Stimulated activated CD4-positive, alpha-beta T cell treated with anti-CD3 and anti-CD28 coated beads, TNF-alpha, amount 100 ng/mL, for 4 hours (primary cell): ENCODE measurements around the gene CDC42BPG.
A peak's percentile ranks its signal among the peaks of the same experiment; 100 is the strongest.
"Not testable (repeated sequence)": the region's sequence is repeated elsewhere in the genome, so short reads cannot be mapped to it uniquely, and the experiment has no call there.

Experiments
- DNase-seq, 3 experiments: peaks; one replicate each; pipeline ENCODE4 v3.0.0-alpha.2; 2020; ENCODE audit warnings: low read depth in 3 of 3

Gene CDC42BPG

GRCh38 chr11:64849598-64850356 is 5.3 kb upstream of the CDC42BPG start:
- DNase-seq, result no peak

DNA sequence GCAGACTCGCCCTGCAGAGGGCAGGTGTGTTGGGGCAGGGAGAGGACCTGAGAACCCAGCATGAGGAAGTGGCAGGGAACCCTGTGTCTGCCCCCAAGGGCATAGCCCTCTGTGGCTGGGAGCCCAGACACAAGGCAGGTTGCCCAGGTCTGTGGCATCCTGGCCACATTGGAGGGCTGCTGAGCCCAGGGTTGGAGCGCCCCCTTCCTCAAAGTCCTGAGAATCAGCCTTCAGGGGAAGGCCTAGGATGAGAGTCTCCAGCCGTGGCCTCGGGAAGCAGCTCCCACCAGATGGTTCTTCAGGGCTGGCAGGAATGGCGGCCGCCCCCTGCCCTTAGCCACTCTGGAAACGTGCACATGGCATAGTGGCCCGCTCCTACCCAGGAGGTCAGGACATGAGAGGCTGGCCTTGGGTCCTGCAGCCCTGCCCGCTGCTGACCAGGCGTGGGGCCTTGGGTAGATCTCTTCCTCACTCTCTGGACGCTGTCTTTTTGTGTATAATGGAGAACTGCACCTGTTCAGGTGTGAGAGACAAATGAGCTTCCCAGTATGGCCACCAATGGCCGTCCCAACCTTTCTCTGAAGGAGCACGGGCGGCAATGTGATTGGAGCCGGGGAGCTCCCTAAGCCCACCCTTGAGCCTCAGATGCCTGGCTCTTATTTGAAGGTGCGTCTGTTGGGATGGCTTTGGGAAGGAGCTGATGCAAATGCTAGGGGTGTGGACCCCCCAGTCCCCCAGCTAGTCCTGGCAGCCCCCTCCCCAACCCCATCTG is 4.6 kb upstream of the CDC42BPG start:
- no peak for DNase-seq

DNA sequence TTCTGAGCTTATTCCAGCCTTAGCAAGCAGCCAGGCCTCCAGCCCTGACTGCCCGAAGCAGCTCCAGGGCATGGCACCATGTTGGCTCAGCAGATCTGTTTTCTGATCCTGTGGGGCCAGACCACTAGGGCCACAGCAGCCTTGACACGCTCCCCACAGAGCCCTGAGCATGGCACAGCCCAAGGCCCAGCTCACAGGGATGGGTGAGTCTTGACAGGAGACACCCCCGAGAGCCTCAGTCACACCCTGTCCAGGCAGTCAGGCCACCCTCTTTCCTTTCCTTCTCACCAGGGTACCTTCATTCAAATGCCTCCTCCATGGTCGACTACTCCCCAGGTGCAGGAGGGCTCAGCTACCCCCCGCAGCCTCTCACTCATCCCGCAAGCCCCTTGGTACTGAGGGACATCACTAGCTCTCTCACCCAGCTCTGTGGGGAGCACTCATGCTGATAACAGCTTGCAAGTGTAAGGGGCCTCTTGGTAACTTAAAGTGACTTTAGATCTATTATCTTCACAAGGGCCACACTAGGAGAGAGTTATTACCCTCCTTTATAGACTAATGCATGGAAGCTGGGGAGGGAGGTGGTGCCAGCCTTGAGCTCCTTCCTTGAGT is 3.9 kb upstream of the CDC42BPG start:
- DNase-seq, result no peak

DNA sequence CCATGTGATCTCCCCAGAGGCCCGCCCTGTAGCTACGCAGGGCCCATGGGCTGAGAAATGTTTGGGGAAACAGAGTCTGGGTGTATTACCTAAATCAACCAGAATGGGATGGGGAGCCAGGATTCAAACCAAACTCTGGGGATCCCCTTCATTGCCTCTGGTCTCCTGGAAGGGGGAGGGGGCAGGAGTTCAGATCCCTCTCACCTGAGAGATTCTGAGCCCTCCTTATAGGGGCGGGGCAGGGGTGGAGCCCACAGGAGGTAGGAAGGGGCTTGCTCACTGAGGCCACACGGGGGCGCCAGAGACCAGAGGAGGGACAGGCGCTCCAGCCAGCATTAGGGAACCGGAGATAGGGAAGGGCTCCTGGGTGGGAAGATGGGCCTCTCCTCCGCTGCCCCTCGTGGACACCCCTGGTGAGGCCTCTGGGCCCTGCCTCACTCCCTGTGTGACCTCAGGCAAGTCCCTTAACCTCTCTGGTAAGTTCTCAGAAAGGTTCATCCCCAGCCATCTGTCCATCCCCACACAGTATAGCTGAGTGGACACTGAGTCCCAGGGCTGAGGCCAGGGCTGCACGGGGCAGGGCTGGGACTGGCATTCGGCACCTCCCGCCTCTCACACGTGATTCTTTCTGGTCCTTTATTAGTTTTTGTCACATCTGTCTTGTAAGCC is 2.7 kb upstream of the CDC42BPG start:
- DNase-seq, result peak; percentile 82 to 94 (median 89)

- DNase-seq, result not testable (repeated sequence)
Observed at GRCh38 chr11:64845776-64846129, 1.3 kb upstream of the CDC42BPG start.

DNA sequence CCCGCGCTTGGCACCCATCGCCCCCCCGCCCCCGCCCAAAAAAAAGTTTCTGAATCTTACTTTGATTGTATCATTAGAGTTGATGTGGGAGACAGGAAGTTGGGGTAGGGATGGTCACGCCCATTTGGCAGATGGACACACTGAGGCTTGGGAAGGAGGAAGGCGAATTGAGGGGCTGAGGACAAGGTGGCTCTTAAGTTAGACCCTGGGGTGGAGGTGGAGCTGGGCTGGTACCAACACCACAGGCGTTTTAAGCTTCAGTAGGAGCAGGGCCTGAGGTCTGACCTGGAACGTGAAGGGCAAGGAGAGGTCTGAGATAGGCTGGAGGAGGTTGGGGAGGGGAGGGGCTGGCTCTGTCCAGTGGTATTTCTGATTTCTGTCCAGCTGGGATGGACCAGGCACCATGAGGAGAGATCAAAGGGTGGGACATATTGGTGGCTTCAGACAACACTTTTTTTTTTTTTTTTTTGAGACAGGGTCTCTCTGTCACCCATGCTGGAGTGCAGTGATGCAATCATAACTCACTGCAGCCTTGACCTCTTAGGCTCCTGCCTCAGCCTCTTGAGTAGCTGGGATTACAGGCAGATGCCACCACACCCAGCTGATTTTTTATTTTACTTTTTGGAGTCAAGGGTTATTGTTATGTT is 799 bp upstream of the CDC42BPG start:
- DNase-seq, result no peak

DNA sequence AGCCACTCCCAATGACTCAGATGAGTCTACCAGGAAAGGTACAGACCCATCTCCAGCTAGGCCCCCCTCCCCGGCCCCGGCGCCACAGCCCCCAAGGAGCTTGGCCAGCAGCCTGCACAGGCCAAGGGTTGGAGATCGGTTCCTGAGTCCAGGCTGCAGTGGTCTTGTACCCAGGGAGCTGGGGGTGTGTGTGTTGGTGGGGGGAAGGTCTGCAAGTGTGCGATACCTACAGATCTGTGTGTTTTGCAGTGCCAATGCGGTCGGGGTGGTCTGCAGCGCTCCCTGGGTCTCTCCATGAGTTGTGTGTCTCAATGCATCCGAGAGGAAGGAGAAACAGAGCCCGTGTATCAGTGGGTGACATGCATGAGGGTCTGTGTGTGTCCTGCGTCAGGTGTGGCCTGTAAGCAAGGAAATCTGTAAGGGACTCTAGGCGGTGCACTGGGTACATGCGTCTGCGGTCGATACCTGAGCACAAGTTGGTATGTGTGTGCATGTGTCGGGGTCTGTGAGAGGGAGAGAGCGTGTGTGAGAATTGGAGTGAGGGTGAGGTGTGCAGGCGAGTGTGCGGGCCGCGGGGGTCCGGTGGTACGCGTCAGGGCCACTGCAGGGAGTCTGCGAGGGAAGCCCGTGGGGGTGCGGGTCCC is 645 bp downstream of the CDC42BPG start:
- no peak for DNase-seq

DNA sequence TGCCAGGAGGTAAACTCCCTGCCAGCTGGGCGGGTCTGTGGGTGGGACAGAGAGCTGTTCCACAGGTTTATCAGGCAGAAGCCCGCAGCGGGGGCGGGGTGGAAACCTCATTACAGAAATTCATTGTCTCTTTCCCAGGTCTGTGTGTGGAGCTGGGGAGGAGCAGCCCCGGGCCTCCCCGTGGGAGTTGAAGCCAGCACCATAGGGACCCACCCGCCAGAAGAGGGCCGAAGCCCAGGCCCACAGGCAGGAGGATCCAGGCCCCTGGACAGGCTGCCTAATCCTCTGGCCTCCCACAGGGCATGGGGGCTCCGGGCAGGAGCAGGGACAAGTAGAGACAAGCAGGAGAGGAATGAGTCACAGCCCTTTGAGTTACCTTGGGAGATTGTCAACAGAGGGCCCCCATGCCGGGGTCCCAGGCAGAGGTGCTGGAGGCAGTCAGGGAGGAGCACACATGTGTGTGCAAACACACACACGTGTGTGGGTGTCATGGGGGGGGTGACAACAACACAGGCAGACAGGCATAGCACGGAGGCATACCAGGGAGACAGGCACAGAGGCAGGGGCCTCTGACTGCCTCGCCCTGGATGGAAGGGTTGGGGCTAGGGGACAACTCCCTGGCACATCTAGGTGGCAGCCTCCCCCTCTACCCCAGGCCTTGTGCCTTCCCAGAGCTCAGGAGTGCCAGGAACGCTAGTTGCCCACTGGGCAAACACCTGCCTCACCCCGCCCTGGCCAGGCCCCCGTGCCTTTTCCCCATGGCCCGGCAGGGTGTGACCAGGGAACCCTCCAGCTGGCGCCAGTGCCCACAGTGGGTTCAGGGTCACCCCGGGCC is 1.4 kb downstream of the CDC42BPG start:
- DNase-seq, result no peak

- DNase-seq, result no peak
Observed at GRCh38 chr11:64842366-64842759, 2.1 kb downstream of the CDC42BPG start.

GRCh38 chr11:64841592-64842365 is 2.7 kb downstream of the CDC42BPG start:
- DNase-seq, result no peak

DNA sequence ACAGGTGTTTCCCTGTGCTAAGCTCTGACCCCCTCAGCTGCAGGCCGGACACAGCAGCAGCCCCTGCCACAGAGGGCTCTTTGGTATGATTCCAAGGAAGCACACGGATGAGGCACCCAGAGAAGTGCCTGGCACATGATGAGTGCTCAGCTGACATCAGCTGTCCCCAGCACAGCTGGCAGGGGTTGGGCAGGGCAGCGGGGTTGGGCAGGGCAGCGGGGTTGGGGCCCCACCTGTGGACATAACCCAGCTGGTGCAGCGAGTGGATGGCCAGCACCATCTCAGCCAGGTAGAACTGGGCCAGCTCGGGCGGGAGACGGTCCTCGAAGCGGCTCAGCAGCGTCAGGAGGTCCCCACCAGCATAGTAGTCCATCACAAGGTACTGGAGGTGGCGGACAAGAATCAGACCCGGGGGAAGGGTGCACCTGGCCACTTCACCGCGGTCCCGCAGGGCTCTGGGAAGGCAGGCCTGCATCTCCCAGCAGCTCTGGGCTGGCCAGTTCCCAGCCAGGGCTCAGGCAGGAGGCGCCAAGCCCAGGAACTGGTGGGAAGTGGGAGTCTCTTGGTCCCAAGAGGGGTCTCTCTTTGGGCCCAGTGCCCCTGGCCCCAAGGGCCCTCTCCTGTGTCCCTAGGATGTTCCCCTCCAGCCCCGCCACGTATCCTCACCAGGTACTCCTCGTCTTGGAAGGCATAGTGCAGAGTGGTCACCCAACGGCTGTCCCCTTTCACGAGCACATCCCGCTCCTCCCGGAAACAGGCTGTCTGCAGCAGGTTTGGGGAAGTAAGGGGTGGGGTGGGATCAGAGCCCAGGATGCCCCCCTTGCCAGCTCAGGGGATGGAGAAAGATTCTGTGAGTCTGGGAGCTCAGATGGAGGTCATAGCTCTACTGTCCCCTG is 4.3 kb downstream of the CDC42BPG start:
- no peak for DNase-seq

DNA sequence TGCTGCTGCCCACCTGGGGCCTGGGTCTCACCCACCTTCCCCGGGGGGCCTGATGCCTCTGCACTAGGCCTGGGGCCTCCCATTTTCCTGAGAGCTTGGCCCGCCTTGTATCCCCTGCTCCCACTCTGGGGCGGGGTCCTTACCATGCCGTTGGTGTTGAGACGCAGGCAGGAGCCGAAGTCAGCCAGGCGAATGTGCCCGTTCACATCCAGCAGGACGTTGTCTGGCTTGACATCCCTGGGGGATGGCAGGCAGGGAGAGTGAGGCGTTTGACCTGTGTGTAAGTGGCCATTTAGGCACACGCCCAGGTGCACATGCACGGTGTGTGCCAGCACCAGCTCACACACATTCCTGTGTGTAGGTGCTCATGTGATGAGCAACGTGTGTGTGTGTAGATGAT is 5.1 kb downstream of the CDC42BPG start:
- DNase-seq, result no peak

DNA sequence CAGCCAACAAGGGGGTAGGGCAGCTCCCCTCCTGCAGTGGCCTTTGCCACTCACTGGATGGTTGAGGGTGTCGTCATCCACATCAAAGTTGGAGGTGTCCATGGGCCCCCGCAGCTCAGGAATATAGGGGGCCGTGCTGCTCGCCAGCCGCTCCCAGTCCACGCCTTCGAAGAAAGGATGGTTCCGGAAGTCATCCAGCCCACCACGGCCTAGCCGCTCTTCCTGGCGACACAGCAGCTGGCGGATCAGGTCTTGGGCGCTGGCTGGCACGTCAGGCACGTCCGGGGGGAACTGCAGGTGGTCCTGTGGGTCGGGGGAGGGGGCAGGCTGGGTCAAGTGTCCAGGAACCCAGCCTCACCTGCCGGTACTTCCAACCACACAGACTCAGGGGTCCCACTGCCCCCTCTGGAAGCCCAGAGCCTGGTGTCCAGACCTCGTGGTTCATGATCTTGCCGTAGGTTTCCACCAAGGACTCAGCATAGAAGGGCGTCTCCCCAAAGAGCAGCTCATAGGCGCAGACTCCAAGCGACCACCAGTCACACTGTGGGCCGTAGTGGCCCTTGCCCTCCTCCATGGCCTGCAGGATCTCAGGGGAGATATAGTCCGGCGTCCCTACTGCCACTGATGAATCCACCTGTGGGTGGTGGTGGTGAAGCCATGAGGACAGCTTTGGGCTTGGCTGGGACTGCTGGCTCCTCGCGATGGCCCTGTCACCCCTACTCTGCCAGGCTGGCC is 5.7 kb downstream of the CDC42BPG start:
- DNase-seq, result no peak

DNA sequence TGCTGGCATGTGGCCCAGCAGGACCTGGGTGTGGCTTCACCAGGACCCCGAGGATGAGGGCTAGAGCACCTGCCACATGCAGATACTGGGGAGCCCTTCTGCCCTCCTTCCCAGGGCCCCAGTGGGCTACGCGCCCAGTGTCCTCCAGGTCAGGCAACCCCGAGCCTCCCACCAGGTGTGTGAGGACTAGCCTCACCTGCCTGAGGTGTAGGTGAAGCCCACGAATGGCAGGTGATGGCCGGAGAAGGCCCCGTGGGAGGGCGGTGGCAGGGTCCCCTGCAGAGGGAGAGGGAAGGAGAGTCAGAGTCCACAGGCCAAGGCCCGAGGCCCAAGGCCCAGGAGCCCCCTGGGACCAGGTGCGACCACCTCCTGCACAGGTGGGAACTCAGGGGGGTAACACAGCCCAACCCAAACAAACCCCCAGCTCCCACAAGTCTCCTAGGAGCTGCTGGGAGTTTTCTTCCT is 6.5 kb downstream of the CDC42BPG start:
- DNase-seq, result no peak

DNA sequence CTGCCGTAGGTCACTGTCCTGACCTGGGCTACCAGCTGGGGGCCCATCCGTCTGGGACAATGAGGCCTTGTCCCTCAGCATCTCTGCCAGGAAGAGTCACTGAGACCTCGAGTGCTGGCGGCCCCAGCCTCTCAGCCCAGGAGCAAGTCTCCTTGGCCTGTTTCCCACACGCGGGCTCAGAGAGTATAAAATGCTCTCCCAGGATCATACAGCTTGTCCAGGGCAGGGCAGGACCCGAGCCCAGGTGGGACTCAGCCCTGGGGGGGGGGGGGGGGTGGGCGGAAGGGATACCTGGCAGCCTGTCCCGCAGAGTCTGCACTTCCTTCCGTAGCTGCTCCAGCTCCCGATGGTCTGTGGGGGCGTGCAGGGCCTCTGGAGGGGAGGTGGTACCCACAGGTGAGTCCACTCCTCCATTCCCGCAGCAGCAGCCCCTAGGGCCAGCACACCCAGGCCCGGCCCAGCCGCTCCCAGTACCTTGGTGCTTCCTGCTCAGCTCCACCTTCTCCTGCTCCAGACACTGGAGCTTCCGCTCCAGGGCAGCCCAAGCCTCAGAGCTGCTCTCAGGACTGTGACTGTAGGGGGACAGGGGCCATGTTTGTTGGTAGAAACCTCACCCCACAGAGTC is 7.9 kb downstream of the CDC42BPG start:
- DNase-seq, result no peak

DNA sequence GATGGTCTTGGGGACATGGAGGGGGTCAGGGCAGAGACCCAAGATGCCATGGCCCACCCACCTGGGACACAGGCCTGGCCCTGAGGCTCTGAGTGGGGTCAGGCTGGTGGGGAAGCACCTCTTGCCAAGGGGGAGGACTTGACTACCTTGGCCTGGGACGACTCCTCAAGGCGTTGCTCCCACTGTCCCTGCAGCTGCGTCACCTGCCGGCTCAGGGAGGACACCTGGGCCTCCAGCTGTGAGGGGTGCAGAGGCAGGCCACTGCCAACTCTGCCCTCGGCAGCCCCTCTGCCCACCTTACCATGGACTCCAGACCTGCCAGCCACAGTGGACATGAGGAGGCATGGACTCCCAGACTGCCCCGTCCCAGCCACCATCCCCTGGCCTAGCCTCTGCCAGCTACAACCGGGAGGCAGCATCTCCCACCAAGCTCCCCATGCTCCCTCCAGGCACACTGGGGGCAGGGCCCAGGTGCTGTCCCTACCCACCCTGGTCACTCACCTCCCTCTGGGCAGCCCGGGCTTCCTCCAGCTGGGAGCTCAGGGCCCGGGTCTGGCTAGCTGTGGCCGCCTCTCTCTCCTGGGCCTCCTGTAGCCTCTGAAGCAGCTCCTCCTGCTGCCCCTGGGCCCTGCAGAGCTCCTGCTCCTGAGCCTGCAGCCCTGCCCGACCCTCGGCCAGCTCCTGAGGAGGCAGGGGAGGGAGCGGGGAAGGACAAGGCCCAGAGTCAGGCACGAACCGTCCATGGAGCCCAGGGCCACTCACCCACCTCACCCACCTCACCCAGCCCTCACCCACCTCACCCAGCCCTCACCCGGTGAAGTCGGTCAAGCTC is 8.6 kb downstream of the CDC42BPG start:
- DNase-seq, result no peak
